ENCODE data around the gene ZNF823. TPM values are rescaled to one million over a fixed set of nuclear protein-coding genes. Genes with fewer than 3 reads are reported as not detected.
A peak's percentile ranks its signal among the peaks of the same experiment; 100 is the strongest.

The ZNF823 gene
- total and polyA plus RNA-seq, 2 of the 13 experiments (the other 11 are each of a cell fraction or from before 2014, with no cell fraction given) = 5.7 to 11.7 TPM

DNA sequence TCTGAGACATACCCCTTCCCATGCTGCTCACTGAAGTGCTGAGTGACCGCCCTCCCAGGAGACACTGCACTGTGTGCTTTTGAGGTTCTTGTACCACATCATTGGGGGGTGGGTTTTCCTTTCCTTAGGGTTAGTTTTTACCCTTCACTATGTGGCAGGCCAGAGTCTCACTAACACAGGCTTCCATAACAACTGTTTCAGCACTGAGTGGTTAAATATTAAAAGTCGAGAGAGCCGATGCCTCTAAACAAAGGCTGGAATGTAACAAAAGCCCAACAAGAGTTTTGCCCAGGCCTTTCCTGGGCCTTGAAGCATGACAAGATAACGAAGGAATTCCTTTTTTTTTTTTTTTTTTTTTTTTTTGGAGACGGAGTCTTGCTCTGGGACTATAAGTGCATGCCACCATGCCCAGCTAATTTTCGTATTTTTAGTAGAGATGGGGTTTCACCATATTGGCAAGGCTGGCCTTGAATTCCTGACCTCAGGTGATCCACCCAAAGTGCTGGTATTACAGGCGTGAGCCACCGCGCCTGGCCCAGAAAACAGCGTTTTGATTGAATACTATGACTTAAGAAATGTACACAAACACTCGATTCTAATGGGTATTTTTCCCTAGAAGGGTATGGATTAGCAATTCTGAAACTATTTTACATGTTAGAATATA, 46.5 kb downstream of the ZNF823 start:
- ATAC-seq (peak; percentile 38), DNase-seq (ENCODE audit: low spot score) (peak; percentile 75), FAIRE-seq (no peak)
- 12% methylated on average over 11 of the region's 11 CpGs for WGBS (ENCODE audit: low lambda C conversion rate)
- peaks cover 42% of the 10 kb centered on the region for H3K4me1 ChIP-seq (ENCODE audit: insufficient read depth, low read length)
- H3K9me3 ChIP-seq (ENCODE audit: low read length) = no peaks in the 10 kb centered on the region
- ChIA-PET POLR2A (interaction anchor here (0.7 to 1.0 kb wide), 4 partner anchors 53 to 201 kb away, joined by 3 read pairs; partner anchors contain the start of gene ZNF441), CTCF (ENCODE audit: low intra/inter-chr PET ratio, low total read pairs) (no interaction called here)
- peaks cover 0 to 2% of the 10 kb centered on the region in 2 experiments; a peak in 1 of 5 replicates for H3K36me3 ChIP-seq (replicated peaks in 1 of 2; ENCODE audit: control insufficient read depth in 1 of 2, insufficient read depth in 2 of 2, low read length in 2 of 2)
- H3K9ac ChIP-seq (ENCODE audit: insufficient read depth, low read depth, low read length) = peak overlapping the region; percentile 56
- no TSS peak for BruUV-seq (replicated peaks)
- no peak overlapping the region for H2AFZ ChIP-seq (ENCODE audit: low read length)
- in situ Hi-C loops (cut with HindIII; ENCODE audit: extremely low pct_ligation_motif_present, low pct_unique_long_range_greater_than_20kb) = no loop called here
- H3K4me3 ChIP-seq (replicated peaks in 1 of 3; ENCODE audit: insufficient read depth in 1 of 3, low read depth in 2 of 3, low read length in 3 of 3) = peak overlapping the region; percentile 13 to 54 (median 42); a peak in 5 of 6 replicates
- peaks cover 14% of the 10 kb centered on the region for H3K79me2 ChIP-seq (ENCODE audit: insufficient read depth, low read length)
- no peaks in the 10 kb centered on the region for H3K27me3 ChIP-seq (ENCODE audit: control insufficient read depth in 1 of 2, insufficient read depth in 2 of 2, low read length in 2 of 2)
- H3K4me2 ChIP-seq (ENCODE audit: low read depth, low read length) = peak overlapping the region; percentile 96
- intact Hi-C loops (cut with micrococcal nuclease; ENCODE audit: unreplicated experiment) = no loop called here
- no peaks in the 10 kb centered on the region for H4K20me1 ChIP-seq (ENCODE audit: insufficient read depth, low read length)
- peak overlapping the region; percentile 85 for H3K27ac ChIP-seq (ENCODE audit: extremely low read length, insufficient read depth, low read length)
- TF ChIP-seq ZNF382 (CRISPR knock-in tag; IDR thresholded peaks at IDR 0.05; ENCODE audit: borderline replicate concordance) (no peak), PRMT3 (CRISPR knock-in tag; IDR thresholded peaks at IDR 0.05; ENCODE audit: borderline replicate concordance, low read depth) (no peak), ZBTB34 (CRISPR knock-in tag; IDR thresholded peaks at IDR 0.05) (no peak), PITX1 (CRISPR knock-in tag; IDR thresholded peaks at IDR 0.05) (no peak), ZNF33A (CRISPR knock-in tag; IDR thresholded peaks at IDR 0.05; ENCODE audit: borderline replicate concordance) (no peak), ZFY (CRISPR knock-in tag; IDR thresholded peaks at IDR 0.05) (no peak), RFXAP (CRISPR knock-in tag; IDR thresholded peaks at IDR 0.05; ENCODE audit: borderline replicate concordance) (no peak), NFYB (CRISPR knock-in tag; IDR thresholded peaks at IDR 0.05) (0 out of 2 replicates have a peak, but pooled peaks have one; percentile 16), REXO4 (CRISPR knock-in tag; IDR thresholded peaks at IDR 0.05; ENCODE audit: borderline replicate concordance) (no peak), PTBP1 (IDR thresholded peaks at IDR 0.05; ENCODE audit: low read depth, low read length, poor library complexity, severe bottlenecking) (no peak), ZNF281 (CRISPR knock-in tag; IDR thresholded peaks at IDR 0.05; ENCODE audit: borderline replicate concordance) (no peak), ZNF331 (CRISPR knock-in tag; IDR thresholded peaks at IDR 0.05) (no peak), ZBTB25 (CRISPR knock-in tag; IDR thresholded peaks at IDR 0.05) (no peak), ZNF782 (CRISPR knock-in tag; IDR thresholded peaks at IDR 0.05; ENCODE audit: borderline replicate concordance) (no peak)
- TF ChIP-seq, protein P1, sequence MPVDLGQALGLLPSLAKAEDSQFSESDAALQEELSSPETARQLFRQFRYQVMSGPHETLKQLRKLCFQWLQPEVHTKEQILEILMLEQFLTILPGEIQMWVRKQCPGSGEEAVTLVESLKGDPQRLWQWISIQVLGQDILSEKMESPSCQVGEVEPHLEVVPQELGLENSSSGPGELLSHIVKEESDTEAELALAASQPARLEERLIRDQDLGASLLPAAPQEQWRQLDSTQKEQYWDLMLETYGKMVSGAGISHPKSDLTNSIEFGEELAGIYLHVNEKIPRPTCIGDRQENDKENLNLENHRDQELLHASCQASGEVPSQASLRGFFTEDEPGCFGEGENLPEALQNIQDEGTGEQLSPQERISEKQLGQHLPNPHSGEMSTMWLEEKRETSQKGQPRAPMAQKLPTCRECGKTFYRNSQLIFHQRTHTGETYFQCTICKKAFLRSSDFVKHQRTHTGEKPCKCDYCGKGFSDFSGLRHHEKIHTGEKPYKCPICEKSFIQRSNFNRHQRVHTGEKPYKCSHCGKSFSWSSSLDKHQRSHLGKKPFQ (CRISPR knock-in tag; IDR thresholded peaks at IDR 0.05; ENCODE audit: insufficient replicate concordance) = no peak
